Upper lobe of right lung (tissue), 1 donor: ENCODE results near the gene MGAT1. TPM values are rescaled to one million over a fixed set of nuclear protein-coding genes. Genes with fewer than 3 reads are reported as not detected.
"Not testable (repeated sequence)": the region's sequence is repeated elsewhere in the genome, so short reads cannot be mapped to it uniquely, and the experiment has no call there.

Experiments used
- ATAC-seq: fragments of 200-7000 bp; cut with Tn5 transposase; one replicate; pipeline ENCODE4 v1.9.1; 2020; ENCODE audit warnings: mild to moderate bottlenecking, moderate library complexity
- DNase-seq: peaks from one replicate; pipeline ENCODE4 v3.0.0-alpha.2; 2020
- H3K27ac ChIP-seq: fragments of 200-600 bp; one replicate; pipeline ENCODE4 v1.8.0; 2022
- H3K27me3 ChIP-seq: fragments of 200-600 bp; one replicate; pipeline ENCODE4 v1.8.0; 2022; ENCODE audit warnings: mild to moderate bottlenecking
- H3K36me3 ChIP-seq: fragments of 200-600 bp; one replicate; pipeline ENCODE4 v1.8.0; 2022
- H3K4me1 ChIP-seq: fragments of 200-600 bp; one replicate; pipeline ENCODE4 v1.8.0; 2022
- H3K4me3 ChIP-seq: fragments of 200-600 bp; one replicate; pipeline ENCODE4 v1.8.0; 2022; ENCODE audit warnings: mild to moderate bottlenecking
- H3K9me3 ChIP-seq: fragments of 200-600 bp; one replicate; pipeline ENCODE4 v1.8.0; 2022
- CTCF ChIP-seq: fragments of 200-600 bp; IDR thresholded peaks from one replicate; pipeline ENCODE4 v1.8.0; 2022; ENCODE audit warnings: antibody characterized with exemption
- intact Hi-C: fragments of 100-400 bp; cut with DNase I; formaldehyde crosslinking; loops from one replicate; pipeline ENCODE4 v1.11.0; 2022
- total RNA-seq: library from RNA; stranded (reverse); fragmentation: NEBNext Ultra II Directional; extraction: Animal tissue kit (Norgen Biotek cat#: 25700); gene quantifications from one replicate; pipeline ENCODE4 v1.2.1, GENCODE V29; 2021
- donor health status: DM: no; HTN: yes; CAD: no; lungs with severe emphysema.

Gene MGAT1
- total RNA-seq, 1 donor from 2014 or later, result 216 TPM

GRCh38 chr5:180832638-180833068, 30.0 kb upstream of the MGAT1 start:
- Histone ChIP-seq H3K4me3 (peak overlapping the region; percentile 92), H3K27ac (peak overlapping the region; percentile 99)
- ATAC-seq, result no peak

DNA sequence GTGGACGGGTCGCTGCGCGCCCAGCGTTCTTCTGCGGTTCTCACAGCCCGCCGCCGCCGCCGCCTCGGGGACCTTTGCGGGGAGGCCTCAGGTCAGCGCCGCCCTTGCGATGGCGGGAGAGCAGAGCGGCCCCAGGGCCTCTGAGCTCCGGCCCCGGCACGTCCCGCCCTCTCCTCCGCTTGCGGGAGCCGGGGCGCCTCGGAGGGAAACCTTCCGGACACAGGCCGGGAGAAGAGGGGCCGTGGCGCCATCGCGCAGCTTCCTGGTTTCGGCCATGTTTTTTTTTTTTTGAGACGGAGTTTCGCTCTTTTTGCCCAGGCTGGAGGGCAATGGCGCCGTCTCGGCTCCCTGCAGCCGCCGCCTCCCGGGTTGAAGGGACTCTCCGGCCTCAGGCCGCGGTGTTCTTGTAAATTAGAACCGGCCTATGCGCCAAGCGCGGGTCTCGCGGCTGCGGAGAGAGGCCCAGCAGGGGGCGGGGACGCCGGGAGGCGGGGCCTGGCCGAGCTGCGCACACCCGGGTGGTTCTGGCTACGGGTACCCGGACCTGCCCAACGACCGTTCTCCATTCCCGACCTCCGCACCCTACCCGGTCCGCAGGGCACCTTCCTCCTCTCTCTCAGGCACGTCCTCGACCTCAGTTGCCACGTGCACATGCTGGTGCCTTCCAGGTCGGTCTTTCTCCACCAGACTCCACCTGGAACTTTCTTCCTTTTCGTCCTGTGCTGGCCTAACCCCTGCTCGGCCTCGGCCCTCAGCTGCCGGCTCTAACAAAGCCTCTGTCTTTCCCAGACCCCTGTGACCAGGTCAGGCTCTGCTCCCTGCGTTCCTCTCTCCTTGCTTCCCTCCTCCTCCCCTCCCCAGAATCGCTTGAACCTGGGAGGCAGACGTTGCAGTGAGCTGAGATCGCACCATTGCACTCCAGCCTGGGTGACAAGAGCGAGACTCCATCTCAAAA, 28.8 kb upstream of the MGAT1 start:
- no peak for TF ChIP-seq CTCF
- ATAC-seq (peak; percentile 96), DNase-seq (peak; percentile 95)
- H3K4me3 ChIP-seq, result peak overlapping the region; percentile 92
- no peaks in the 10 kb centered on the region for H3K27me3 ChIP-seq
- H3K4me1 ChIP-seq, result peaks cover 34% of the 10 kb centered on the region
- intact Hi-C loops, result no loop called here
- no peaks in the 10 kb centered on the region for H3K9me3 ChIP-seq
- peak overlapping the region; percentile 99 for H3K27ac ChIP-seq
- H3K36me3 ChIP-seq, result peaks cover 20% of the 10 kb centered on the region

More at GRCh38 chr5:180832638-180833068, 30.0 kb upstream of the MGAT1 start:
- TF ChIP-seq CTCF, result no peak
- intact Hi-C loops, result no loop called here
- no peaks in the 10 kb centered on the region for H3K9me3 ChIP-seq
- H3K36me3 ChIP-seq, result peaks cover 32% of the 10 kb centered on the region
- no peaks in the 10 kb centered on the region for H3K27me3 ChIP-seq
- H3K4me1 ChIP-seq, result peaks cover 27% of the 10 kb centered on the region
- DNase-seq, result no peak

- Histone ChIP-seq H3K4me1 (peaks cover 44% of the 10 kb centered on the region), H3K27me3 (no peaks in the 10 kb centered on the region), H3K27ac (peak overlapping the region; percentile 99), H3K4me3 (peak overlapping the region; percentile 92), H3K9me3 (no peaks in the 10 kb centered on the region), H3K36me3 (peaks cover 10% of the 10 kb centered on the region)
- TF ChIP-seq CTCF, result no peak
- DNase-seq (peak; percentile 92), ATAC-seq (peak; percentile 84)
- intact Hi-C loops, result no loop called here
Measured at GRCh38 chr5:180830253-180831138, 27.9 kb upstream of the MGAT1 start.

GRCh38 chr5:180829726-180830125, 27.1 kb upstream of the MGAT1 start:
- intact Hi-C loops, result no loop called here
- peaks cover 51% of the 10 kb centered on the region for H3K4me1 ChIP-seq

DNA sequence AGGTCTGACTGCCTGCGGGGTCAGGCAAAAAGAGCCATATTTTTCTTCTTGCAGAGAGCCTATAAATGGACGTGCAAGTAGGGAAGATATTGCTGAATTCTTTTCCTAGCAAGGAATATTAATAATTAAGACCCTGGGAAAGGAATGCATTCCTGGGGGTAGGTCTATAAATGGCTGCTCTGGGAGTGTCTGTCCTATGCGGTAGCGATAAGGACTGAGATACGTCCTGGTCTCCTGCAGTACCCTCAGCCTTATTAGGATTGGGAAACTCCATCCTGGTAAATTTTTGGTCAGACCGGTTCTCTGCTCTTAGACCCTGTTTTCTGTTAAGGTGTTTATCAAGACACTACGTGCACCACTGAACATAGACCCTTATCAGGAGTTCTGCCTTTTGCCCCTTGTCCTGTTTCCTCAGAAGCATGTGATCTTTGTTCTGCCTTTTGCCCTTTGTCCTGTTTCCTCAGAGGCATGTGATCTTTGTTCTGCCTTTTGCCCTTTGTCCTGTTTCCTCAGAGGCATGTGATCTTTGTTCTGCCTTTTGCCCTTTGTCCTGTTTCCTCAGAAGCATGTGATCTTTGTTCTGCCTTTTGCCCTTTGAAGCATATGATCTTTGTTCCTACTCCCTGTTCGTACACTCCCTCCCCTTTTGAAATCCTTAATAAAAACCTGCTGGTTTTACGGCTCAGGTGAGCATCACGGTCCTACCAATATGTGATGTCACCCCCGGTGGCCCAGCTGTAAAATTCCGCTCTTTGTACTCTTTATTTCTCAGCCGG, 26.3 kb upstream of the MGAT1 start:
- not testable (repeated sequence) for H3K27me3 ChIP-seq, DNase-seq

More at GRCh38 chr5:180829726-180830125, 27.1 kb upstream of the MGAT1 start:
- Histone ChIP-seq H3K27ac (peak overlapping the region; percentile 99), H3K36me3 (peaks cover 4% of the 10 kb centered on the region), H3K9me3 (no peaks in the 10 kb centered on the region), H3K4me3 (peak overlapping the region; percentile 92), H3K27me3 (no peaks in the 10 kb centered on the region)
- DNase-seq (no peak), ATAC-seq (no peak)
- no peak for TF ChIP-seq CTCF

More for the DNA sequence above, 26.3 kb upstream of the MGAT1 start:
- intact Hi-C loops, H3K36me3 ChIP-seq, ATAC-seq, H3K9me3 ChIP-seq: not testable (repeated sequence)
- Histone ChIP-seq H3K4me1 (peaks cover 59% of the 10 kb centered on the region), H3K4me3 (peak overlapping the region; percentile 92), H3K27ac (peak overlapping the region; percentile 99)
